DOHH2 (cell line): Measurements from ENCODE around the gene GFPT1.
A peak's percentile ranks its signal among the peaks of the same experiment; 100 is the strongest.

Experiments
- H3F3A ChIP-seq: fragments of 200-600 bp; sonication (generic), shearing (Covaris generic); 2 replicates; pipeline ENCODE4 v1.6.0; 2016; ENCODE audit warnings: antibody characterized with exemption, mild to moderate bottlenecking; ENCODE audit not compliant: control insufficient read depth, insufficient read depth
- H3K27ac ChIP-seq: fragments of 200-600 bp; sonication (generic); 2 replicates; pipeline ENCODE4 v1.5.1; 2014; ENCODE audit warnings: low read depth, mild to moderate bottlenecking, low read length, moderate library complexity
- H3K27me3 ChIP-seq: fragments of 200-600 bp; sonication (generic); 2 replicates; pipeline ENCODE4 v1.6.1; 2014; ENCODE audit warnings: mild to moderate bottlenecking, low read length, mixed read lengths; ENCODE audit not compliant: control insufficient read depth
- H3K36me3 ChIP-seq: fragments of 200-600 bp; sonication (generic); 2 replicates; pipeline ENCODE4 v1.6.1; 2014; ENCODE audit warnings: mild to moderate bottlenecking, low read length, moderate library complexity, mixed read lengths; ENCODE audit not compliant: control insufficient read depth
- H3K4me1 ChIP-seq: fragments of 200-600 bp; sonication (generic); 2 replicates; pipeline ENCODE4 v1.6.1; 2014; ENCODE audit warnings: mild to moderate bottlenecking, low read length, mixed read lengths; ENCODE audit not compliant: control insufficient read depth
- H3K4me2 ChIP-seq: fragments of 200-600 bp; sonication (generic); 2 replicates; pipeline ENCODE4 v1.6.0; 2014; ENCODE audit warnings: mild to moderate bottlenecking, low read length, moderate library complexity
- H3K4me3 ChIP-seq: fragments of 200-600 bp; sonication (generic); 2 replicates; pipeline ENCODE4 v1.5.1; 2014; ENCODE audit warnings: mild to moderate bottlenecking, low read length, mixed read lengths
- H3K79me2 ChIP-seq: fragments of 200-600 bp; sonication (generic); 2 replicates; pipeline ENCODE4 v1.6.1; 2014; ENCODE audit warnings: mild to moderate bottlenecking, low read length, mixed read lengths; ENCODE audit not compliant: control insufficient read depth
- H3K9me2 ChIP-seq: fragments of 200-600 bp; sonication (generic); replicated peaks from 2 replicates; pipeline ENCODE4 v1.6.1; 2014; ENCODE audit warnings: mild to moderate bottlenecking, low read length, mixed read lengths; ENCODE audit not compliant: control insufficient read depth
- H3K9me3 ChIP-seq: fragments of 200-600 bp; sonication (generic); 2 replicates; pipeline ENCODE4 v1.6.1; 2014; ENCODE audit warnings: antibody characterized with exemption, low read length, mixed read lengths; ENCODE audit not compliant: control insufficient read depth, insufficient read depth
- H4K20me1 ChIP-seq: fragments of 200-600 bp; sonication (generic); 2 replicates; pipeline ENCODE4 v1.6.0; 2014; ENCODE audit warnings: low read depth, mild to moderate bottlenecking, antibody characterized with exemption, low read length, moderate library complexity; ENCODE audit not compliant: control insufficient read depth, insufficient read depth
- CTCF ChIP-seq: fragments of 200-600 bp; sonication (generic); IDR thresholded peaks from one replicate; pipeline ENCODE4 v1.5.1; 2014; ENCODE audit warnings: antibody characterized with exemption, mild to moderate bottlenecking, low read depth, low read length; ENCODE audit not compliant: poor library complexity, severe bottlenecking
- EZH2phosphoT487 ChIP-seq: fragments of 200-600 bp; sonication (generic); IDR thresholded peaks from 2 replicates; pipeline ENCODE4 v1.6.1; 2017; ENCODE audit warnings: borderline replicate concordance, mild to moderate bottlenecking, antibody characterized with exemption, low read length, moderate library complexity, mixed read lengths

Gene GFPT1

GRCh38 chr2:69386360-69386759 is 667 bp downstream of the GFPT1 start:
- Histone ChIP-seq H3K27me3 (no peaks in the 10 kb centered on the region), H3K9me2 (no peaks in the 10 kb centered on the region), H3K4me1 (peaks cover 34% of the 10 kb centered on the region), H3K79me2 (peaks cover 58% of the 10 kb centered on the region), H3K9me3 (no peaks in the 10 kb centered on the region), H4K20me1 (no peaks in the 10 kb centered on the region), H3K36me3 (peaks cover 6% of the 10 kb centered on the region; the same call in 1 of the 2 replicates), H3K4me3 (peak overlapping the region; percentile 88), H3K4me2 (peak overlapping the region; percentile 83), H3K27ac (peak overlapping the region; percentile 22), H3F3A (peaks cover 6% of the 10 kb centered on the region; the same call in 1 of the 2 replicates)
- TF ChIP-seq CTCF, result no peak
- no peak for TF ChIP-seq EZH2phosphoT487

GRCh38 chr2:69385443-69386151 is 1.4 kb downstream of the GFPT1 start:
- H3K36me3 ChIP-seq, result peaks cover 6% of the 10 kb centered on the region; the same call in 1 of the 2 replicates
- peak overlapping the region; percentile 88 for H3K4me3 ChIP-seq
- TF ChIP-seq EZH2phosphoT487, result no peak
- TF ChIP-seq CTCF, result no peak
- no peaks in the 10 kb centered on the region for H3K27me3 ChIP-seq
- no peaks in the 10 kb centered on the region for H4K20me1 ChIP-seq
- no peaks in the 10 kb centered on the region for H3K9me2 ChIP-seq
- peak overlapping the region; percentile 83 for H3K4me2 ChIP-seq
- peaks cover 39% of the 10 kb centered on the region for H3K4me1 ChIP-seq
- H3K79me2 ChIP-seq, result peaks cover 65% of the 10 kb centered on the region
- peaks cover 6% of the 10 kb centered on the region; the same call in 1 of the 2 replicates for H3F3A ChIP-seq
- H3K27ac ChIP-seq, result peak overlapping the region; percentile 22
- H3K9me3 ChIP-seq, result no peaks in the 10 kb centered on the region

- Histone ChIP-seq H3K9me3 (no peaks in the 10 kb centered on the region), H4K20me1 (no peaks in the 10 kb centered on the region), H3K79me2 (peaks cover 75% of the 10 kb centered on the region), H3K27ac (no peak overlapping the region), H3K4me3 (no peak overlapping the region), H3K4me2 (no peak overlapping the region), H3K4me1 (peaks cover 39% of the 10 kb centered on the region), H3K9me2 (no peaks in the 10 kb centered on the region), H3K27me3 (no peaks in the 10 kb centered on the region), H3F3A (peaks cover 6% of the 10 kb centered on the region; the same call in 1 of the 2 replicates), H3K36me3 (peaks cover 6% of the 10 kb centered on the region; the same call in 1 of the 2 replicates)
- TF ChIP-seq CTCF (no peak), EZH2phosphoT487 (no peak)
Measured at GRCh38 chr2:69384618-69385081, 2.4 kb downstream of the GFPT1 start.
